K562 (cell line): Measurements from ENCODE around the gene PRKX. TPM values are rescaled to one million over a fixed set of nuclear protein-coding genes. Genes with fewer than 3 reads are reported as not detected.
A peak's percentile ranks its signal among the peaks of the same experiment; 100 is the strongest.
"Not testable (repeated sequence)": the region's sequence is repeated elsewhere in the genome, so short reads cannot be mapped to it uniquely, and the experiment has no call there.

Source experiments
- ATAC-seq: fragments of 200-7000 bp; cut with Tn5 transposase; 3 replicates; pipeline ENCODE4 v1.9.1; 2020; ENCODE audit warnings: moderate library complexity
- BruUV-seq: library from RNA; stranded (reverse); fragments of 400-500 nt; replicated peaks from 2 replicates; lab custom pipeline; 2021; lab: Mats Ljungman, UMichigan
- CTCF ChIA-PET: fragments of 300-600 bp; formaldehyde crosslinking; extraction: SDS; loops from one replicate; lab custom pipeline; 2021; ENCODE audit warnings: low intra/inter-chr PET ratio; lab: Yijun Ruan, JAX
- POLR2A ChIA-PET: fragments of 300-600, 350-650 bp; sonication (Branson Sonifier 250); formaldehyde crosslinking; extraction: SDS; loops from one replicate; lab custom pipeline; 2021; ENCODE audit warnings: antibody characterized with exemption, inconsistent platforms; lab: Yijun Ruan, JAX
- DNase-seq, 4 experiments: peaks; one replicate each; pipeline versions ENCODE4 v3.0.0 to v3.0.0-alpha.2; 2011 to 2018; ENCODE audit warnings: low spot score in 3 of 4, mixed read lengths in 3 of 4; ENCODE audit errors: extremely low read depth in 1 of 4
- FAIRE-seq: peaks from 2 replicates; lab custom pipeline; 2011; peaks lifted over from hg19 to GRCh38; lab: Jason Lieb, UNC
- H2AFZ ChIP-seq: 2 replicates; pipeline ENCODE4 v1.6.0; 2011; ENCODE audit warnings: low read depth, low read length, control low read depth, inconsistent platforms
- H3K27ac ChIP-seq: fragments of 200-600 bp; 3 replicates; pipeline ENCODE4 v1.8.0; 2011; ENCODE audit warnings: low read depth, mild to moderate bottlenecking, control low read depth, inconsistent platforms, low read length, moderate library complexity, mixed read lengths; ENCODE audit errors: extremely low read depth
- H3K27me3 ChIP-seq, 2 experiments: fragments of 300-600 bp in 1 of 2; 2 replicates in 1 of 2; 3 replicates in 1 of 2; pipeline versions ENCODE4 v1.6.0 to v1.8.0; 2011; ENCODE audit warnings: inconsistent platforms in 2 of 2, low read length in 2 of 2, mild to moderate bottlenecking in 1 of 2, mixed read lengths in 1 of 2, moderate library complexity in 1 of 2; ENCODE audit not compliant: control insufficient read depth in 2 of 2, insufficient read depth in 2 of 2
- H3K36me3 ChIP-seq: fragments of 300-600 bp; 3 replicates; pipeline ENCODE4 v1.8.0; 2011; ENCODE audit warnings: mild to moderate bottlenecking, low read length, inconsistent platforms; ENCODE audit not compliant: control insufficient read depth, insufficient read depth
- H3K4me1 ChIP-seq, 2 experiments: fragments of 200-600 bp in 1 of 2; replicated peaks in 1 of 2; 2 replicates in 1 of 2; 3 replicates in 1 of 2; pipeline versions ENCODE4 v1.5.1 to v1.8.0; 2011; ENCODE audit warnings: inconsistent platforms in 2 of 2, low read length in 2 of 2, mild to moderate bottlenecking in 1 of 2, mixed read lengths in 1 of 2, moderate library complexity in 1 of 2; ENCODE audit not compliant: control insufficient read depth in 2 of 2, insufficient read depth in 2 of 2
- H3K4me2 ChIP-seq: 2 replicates; pipeline ENCODE4 v1.6.1; 2011; ENCODE audit warnings: low read length, control low read depth, inconsistent platforms, mixed read lengths; ENCODE audit not compliant: insufficient read depth
- H3K4me3 ChIP-seq: fragments of 200-600 bp; sonication (generic), shearing (Covaris generic); 2 replicates; pipeline ENCODE4 v1.5.1; 2016; ENCODE audit warnings: control low read depth, inconsistent platforms
- H3K79me2 ChIP-seq: fragments of 200-600 bp; 3 replicates; pipeline ENCODE4 v1.8.0; 2011; ENCODE audit warnings: low read length, inconsistent platforms; ENCODE audit not compliant: control insufficient read depth, insufficient read depth
- H3K9ac ChIP-seq, 2 experiments: 2 replicates each; pipeline versions ENCODE4 v1.6.0 to v1.6.1; 2011; ENCODE audit warnings: low read depth in 2 of 2, low read length in 2 of 2, control low read depth in 1 of 2, inconsistent platforms in 1 of 2, mild to moderate bottlenecking in 1 of 2, mixed read lengths in 1 of 2; ENCODE audit not compliant: insufficient read depth in 1 of 2
- H3K9me1 ChIP-seq: one replicate; pipeline ENCODE4 v1.6.0; 2011; ENCODE audit warnings: inconsistent platforms, mild to moderate bottlenecking, low read length, moderate library complexity; ENCODE audit not compliant: control insufficient read depth, insufficient read depth
- H3K9me3 ChIP-seq: replicated peaks from 2 replicates; pipeline ENCODE4 v1.5.1; 2011; ENCODE audit warnings: low read depth, low read length, inconsistent platforms; ENCODE audit not compliant: control insufficient read depth, insufficient read depth
- H4K20me1 ChIP-seq: replicated peaks from 2 replicates; pipeline ENCODE4 v1.6.1; 2011; ENCODE audit warnings: low read length, inconsistent platforms, mixed read lengths; ENCODE audit not compliant: control insufficient read depth, insufficient read depth
- C11orf30 ChIP-seq: fragments of 450-650 bp; IDR thresholded peaks from 2 replicates; pipeline ENCODE4 v1.6.1; 2016; ENCODE audit warnings: low read depth, mild to moderate bottlenecking
- FOXP1 ChIP-seq: sonication (generic); formaldehyde crosslinking; IDR thresholded peaks from 2 replicates; pipeline ENCODE4 v1.8.0; 2022; ENCODE audit warnings: mild to moderate bottlenecking, missing genetic modification reagents
- MAFF ChIP-seq: IDR thresholded peaks from 2 replicates; pipeline ENCODE4 v1.6.1; 2012; ENCODE audit warnings: low read length, improper control_type of control experiment
- MAFG ChIP-seq: fragments of 450-650 bp; conservative IDR thresholded peaks from 2 replicates; pipeline ENCODE4 v1.6.1; 2016; ENCODE audit warnings: missing genetic modification characterization, missing compliant biosample characterization
- MAFK ChIP-seq: IDR thresholded peaks from 2 replicates; pipeline ENCODE4 v1.6.1; 2011; ENCODE audit warnings: low read length, improper control_type of control experiment
- NFE2 ChIP-seq: IDR thresholded peaks from 2 replicates; pipeline ENCODE4 v1.6.1; 2014; ENCODE audit warnings: antibody characterized with exemption, low read depth
- ZNF253 ChIP-seq: fragments of 250-450 bp; sonication (Bioruptor Pico); conservative IDR thresholded peaks from 2 replicates; pipeline ENCODE4 v1.6.1; 2021; ENCODE audit warnings: mild to moderate bottlenecking
- ZNF316 ChIP-seq: fragments of 450-650 bp; IDR thresholded peaks from 2 replicates; pipeline ENCODE4 v1.6.1; 2016
- ZNF830 ChIP-seq: fragments of 250-450 bp; sonication (Bioruptor Pico); IDR thresholded peaks from 2 replicates; pipeline ENCODE4 v1.5.0; 2021; ENCODE audit warnings: mild to moderate bottlenecking
- WGBS: fragments of 100-300 bp; shearing (Covaris generic); methylation state at CpG from one replicate; pipeline ENCODE4 v1.1.6; 2016; ENCODE audit warnings: low coverage, mixed read lengths; ENCODE audit not compliant: insufficient coverage; ENCODE audit errors: missing lambda C conversion rate; 5-methylcytosine and 5-hydroxymethylcytosine counted together
- in situ Hi-C: fragments of 300-500 bp; cut with MboI; formaldehyde crosslinking; loops from 4 replicates; pipeline ENCODE4 v1.15.0; 2018; ENCODE audit warnings: inconsistent platforms, mixed read lengths
- intact Hi-C: fragments of 100-400 bp; cut with micrococcal nuclease; formaldehyde crosslinking; loops from 2 replicates; pipeline ENCODE4 v1.14.2; 2022
- polyA plus RNA-seq, 8 experiments: library from polyadenylated mRNA; depleted of rRNA in 4 of 8; stranded (reverse) in 5 of 8; unstranded in 3 of 8; fragments of >200 nt; fragmentation: Nextera tagmentation in 2 of 8; fragmentation: Illumina TruSeq in 1 of 8; extraction: Ambion mirVana in 2 of 8; extraction: Trizol in 1 of 8; gene quantifications; 2 replicates each; pipeline versions ENCODE4 v1.2.1 to v1.2.3, GENCODE V29; 2011 to 2014; ENCODE audit warnings: inconsistent platforms in 1 of 8, missing spikeins in 1 of 8
- total RNA-seq, 7 experiments: library from RNA; depleted of rRNA in 6 of 7; stranded (reverse); fragments of >200 nt in 6 of 7; fragmentation: Illumina TruSeq in 2 of 7; extraction: Trizol in 2 of 7; gene quantifications; 2 replicates each; pipeline versions ENCODE4 v1.2.1 to v1.2.3, GENCODE V29; 2011 to 2021; ENCODE audit warnings: low replicate concordance in 1 of 7
- TF ChIP-seq, protein P1 (sequence below): fragments of 250-450 bp; sonication (Bioruptor Pico); IDR thresholded peaks from 2 replicates; pipeline ENCODE4 v1.5.1; 2021; ENCODE audit warnings: mild to moderate bottlenecking

The PRKX gene
- total and polyA plus RNA-seq, 9 of the 15 experiments (the other 6 are each of a cell fraction or from before 2014, with no cell fraction given), result 3.3 to 29.4 (median 23.7) TPM

DNA sequence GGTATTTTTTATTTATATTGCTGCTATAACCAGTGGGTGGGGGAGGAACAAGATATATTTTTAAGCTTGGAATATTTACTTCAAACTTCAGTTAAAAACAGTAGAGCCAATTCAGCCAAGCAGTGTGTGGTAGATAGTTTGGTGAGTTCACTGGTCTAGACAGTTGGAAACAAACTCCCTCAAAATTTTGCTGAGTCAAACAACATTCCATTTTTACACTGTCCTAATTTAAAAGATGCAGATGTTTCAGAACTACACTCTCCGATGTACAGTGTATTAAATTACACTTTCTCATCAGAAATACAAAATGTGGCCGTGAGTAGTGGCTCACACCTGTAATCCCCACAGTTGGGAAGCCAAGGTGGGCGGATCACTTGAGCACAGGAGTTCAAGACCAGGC is 23.3 kb downstream of the PRKX start:
- H4K20me1 ChIP-seq, result 0 out of 2 replicates have a peak, but pooled peaks cover 3% of the 10 kb centered on the region
- H3K4me1 ChIP-seq, result no peaks in the 10 kb centered on the region; a peak in 1 of 5 replicates
- no TSS peak for BruUV-seq
- DNase-seq, result no peak
- 54% methylated on average over 3 of the region's 3 CpGs for WGBS
- no peak overlapping the region for H3K4me3 ChIP-seq
- intact Hi-C loops, result no loop called here
- CTCF ChIA-PET, result no interaction called here
- H3K36me3 ChIP-seq, result no peaks in the 10 kb centered on the region
- no peak overlapping the region for H3K4me2 ChIP-seq
- H3K79me2 ChIP-seq, result peaks cover 28% of the 10 kb centered on the region
- ATAC-seq, result peak; percentile 47; the same call in 2 of the 3 replicates
- no peak for TF ChIP-seq ZNF253 (CRISPR knock-in tag)
- TF ChIP-seq NFE2, result 0 out of 2 replicates have a peak, but pooled peaks have one; percentile 32
- TF ChIP-seq ZNF316, result peak; percentile 92
- TF ChIP-seq MAFG (tag), result peak; percentile 57
- peak; percentile 63; the same call in 1 of the 2 replicates for TF ChIP-seq MAFF
- TF ChIP-seq FOXP1 (CRISPR knock-in tag), result no peak
- TF ChIP-seq ZNF830, result no peak
- TF ChIP-seq, protein P1, sequence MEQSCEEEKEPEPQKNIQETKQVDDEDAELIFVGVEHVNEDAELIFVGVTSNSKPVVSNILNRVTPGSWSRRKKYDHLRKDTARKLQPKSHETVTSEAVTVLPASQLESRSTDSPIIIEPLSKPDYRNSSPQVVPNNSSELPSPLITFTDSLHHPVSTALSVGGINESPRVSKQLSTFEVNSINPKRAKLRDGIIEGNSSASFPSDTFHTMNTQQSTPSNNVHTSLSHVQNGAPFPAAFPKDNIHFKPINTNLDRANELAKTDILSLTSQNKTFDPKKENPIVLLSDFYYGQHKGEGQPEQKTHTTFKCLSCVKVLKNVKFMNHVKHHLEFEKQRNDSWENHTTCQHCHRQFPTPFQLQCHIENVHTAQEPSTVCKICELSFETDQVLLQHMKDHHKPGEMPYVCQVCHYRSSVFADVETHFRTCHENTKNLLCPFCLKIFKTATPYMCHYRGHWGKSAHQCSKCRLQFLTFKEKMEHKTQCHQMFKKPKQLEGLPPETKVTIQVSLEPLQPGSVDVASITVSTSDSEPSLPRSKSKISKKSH, result no peak
- TF ChIP-seq MAFK, result peak; percentile 64; the same call in 1 of the 2 replicates
- TF ChIP-seq C11orf30, result peak; percentile 87
- H2AFZ ChIP-seq, result no peak overlapping the region
- H3K9me1 ChIP-seq, result no peaks in the 10 kb centered on the region
- FAIRE-seq, result no peak
- POLR2A ChIA-PET, result no interaction called here
- no peak overlapping the region for H3K27ac ChIP-seq
- in situ Hi-C loops, result no loop called here
- H3K27me3 ChIP-seq, result no peaks in the 10 kb centered on the region
- H3K9ac ChIP-seq, result no peak overlapping the region
- no peaks in the 10 kb centered on the region for H3K9me3 ChIP-seq

DNA sequence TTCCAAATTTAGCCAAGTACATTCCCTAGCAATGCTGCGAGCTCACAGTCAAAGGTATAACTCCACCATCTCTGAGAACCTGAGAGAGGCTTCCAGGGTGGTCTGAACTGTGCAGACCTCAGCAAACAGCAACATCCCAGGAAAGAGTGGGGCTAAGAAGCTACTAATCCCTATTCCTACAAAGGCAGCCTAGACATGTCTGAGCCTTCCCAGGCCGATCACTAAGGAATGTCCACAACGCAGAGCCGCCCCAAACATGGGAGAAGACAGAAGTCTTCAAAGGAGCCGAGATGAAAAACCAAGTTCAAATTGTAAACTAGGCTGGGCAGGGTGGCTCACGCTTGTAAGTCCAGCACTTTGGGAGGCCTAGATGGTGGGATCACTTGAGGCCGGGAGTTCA is 30.2 kb downstream of the PRKX start:
- 92% methylated on average over 5 of the region's 7 CpGs for WGBS
- not testable (repeated sequence) for ATAC-seq, H3K79me2 ChIP-seq

More for the DNA sequence above, 30.2 kb downstream of the PRKX start:
- H2AFZ ChIP-seq, H3K9me3 ChIP-seq, H3K4me2 ChIP-seq, DNase-seq, POLR2A ChIA-PET, CTCF ChIA-PET, H4K20me1 ChIP-seq, H3K4me1 ChIP-seq, FAIRE-seq, H3K9ac ChIP-seq, in situ Hi-C loops, BruUV-seq, H3K9me1 ChIP-seq, H3K4me3 ChIP-seq, intact Hi-C loops, H3K36me3 ChIP-seq, H3K27me3 ChIP-seq, H3K27ac ChIP-seq: not testable (repeated sequence)
